Mononuclear cell (primary cell): ENCODE data around the gene GRID2. TPM values are rescaled to one million over a fixed set of nuclear protein-coding genes. Genes with fewer than 3 reads are reported as not detected.

ENCODE experiments used
- H3K27me3 ChIP-seq: 2 replicates; pipeline ENCODE4 v1.6.0; 2011; ENCODE audit warnings: low read length, control low read depth; ENCODE audit not compliant: insufficient read depth
- H3K4me1 ChIP-seq: 2 replicates; pipeline ENCODE4 v1.5.1; 2011; ENCODE audit warnings: mild to moderate bottlenecking, low read length, control low read depth; ENCODE audit not compliant: insufficient read depth
- H3K4me3 ChIP-seq: 2 replicates; pipeline ENCODE4 v1.5.1; 2011; ENCODE audit warnings: mild to moderate bottlenecking, low read length, moderate library complexity
- H3K9me3 ChIP-seq: 2 replicates; pipeline ENCODE4 v1.5.1; 2011; ENCODE audit warnings: low read depth, mild to moderate bottlenecking, control low read depth, low read length
- total RNA-seq: library from RNA; depleted of rRNA; stranded (reverse); fragments of >200 nt; gene quantifications from one replicate; pipeline ENCODE4 v1.2.3, GENCODE V29; 2012

The GRID2 gene
- total RNA-seq, 1 donor, result not detected

- Histone ChIP-seq H3K4me1 (no peaks in the 10 kb centered on the region), H3K4me3 (no peak overlapping the region), H3K9me3 (no peaks in the 10 kb centered on the region), H3K27me3 (no peaks in the 10 kb centered on the region)
Observed at GRCh38 chr4:92514627-92515026, 210.9 kb downstream of the GRID2 start.

- no peaks in the 10 kb centered on the region for H3K4me1 ChIP-seq
- no peak overlapping the region for H3K4me3 ChIP-seq
- H3K9me3 ChIP-seq, result no peaks in the 10 kb centered on the region
- no peaks in the 10 kb centered on the region for H3K27me3 ChIP-seq
Observed at GRCh38 chr4:92516450-92516849, 212.7 kb downstream of the GRID2 start.

GRCh38 chr4:92519727-92520126 is 216.0 kb downstream of the GRID2 start:
- no peaks in the 10 kb centered on the region for H3K9me3 ChIP-seq
- no peak overlapping the region for H3K4me3 ChIP-seq
- no peaks in the 10 kb centered on the region for H3K27me3 ChIP-seq

GRCh38 chr4:92520563-92520962 is 216.8 kb downstream of the GRID2 start:
- Histone ChIP-seq H3K9me3 (no peaks in the 10 kb centered on the region), H3K4me1 (no peaks in the 10 kb centered on the region), H3K27me3 (no peaks in the 10 kb centered on the region), H3K4me3 (no peak overlapping the region)

More at GRCh38 chr4:92519727-92520126, 216.0 kb downstream of the GRID2 start:
- H3K4me1 ChIP-seq, result no peaks in the 10 kb centered on the region

- no peaks in the 10 kb centered on the region for H3K9me3 ChIP-seq
- no peaks in the 10 kb centered on the region for H3K4me1 ChIP-seq
- H3K27me3 ChIP-seq, result no peaks in the 10 kb centered on the region
- H3K4me3 ChIP-seq, result no peak overlapping the region
Observed at GRCh38 chr4:92521941-92522340, 218.2 kb downstream of the GRID2 start.

- no peaks in the 10 kb centered on the region for H3K27me3 ChIP-seq
- no peak overlapping the region for H3K4me3 ChIP-seq
- H3K4me1 ChIP-seq, result no peaks in the 10 kb centered on the region
- H3K9me3 ChIP-seq, result no peaks in the 10 kb centered on the region
Observed at GRCh38 chr4:92522356-92522755, 218.6 kb downstream of the GRID2 start.

- Histone ChIP-seq H3K27me3 (no peaks in the 10 kb centered on the region), H3K9me3 (no peaks in the 10 kb centered on the region), H3K4me1 (no peaks in the 10 kb centered on the region), H3K4me3 (no peak overlapping the region)
Observed at GRCh38 chr4:92524131-92524530, 220.4 kb downstream of the GRID2 start.

GRCh38 chr4:92528541-92528940 is 224.8 kb downstream of the GRID2 start:
- no peaks in the 10 kb centered on the region for H3K27me3 ChIP-seq
- H3K9me3 ChIP-seq, result no peaks in the 10 kb centered on the region
- no peaks in the 10 kb centered on the region for H3K4me1 ChIP-seq

GRCh38 chr4:92529510-92529909 is 225.7 kb downstream of the GRID2 start:
- no peaks in the 10 kb centered on the region for H3K4me1 ChIP-seq

More at GRCh38 chr4:92528541-92528940, 224.8 kb downstream of the GRID2 start:
- no peak overlapping the region for H3K4me3 ChIP-seq

GRCh38 chr4:92535599-92535998 is 231.8 kb downstream of the GRID2 start:
- Histone ChIP-seq H3K27me3 (no peaks in the 10 kb centered on the region), H3K4me1 (no peaks in the 10 kb centered on the region), H3K9me3 (no peaks in the 10 kb centered on the region), H3K4me3 (no peak overlapping the region)

More at GRCh38 chr4:92529510-92529909, 225.7 kb downstream of the GRID2 start:
- no peaks in the 10 kb centered on the region for H3K27me3 ChIP-seq
- no peak overlapping the region for H3K4me3 ChIP-seq
- H3K9me3 ChIP-seq, result no peaks in the 10 kb centered on the region

GRCh38 chr4:92551616-92552015 is 247.8 kb downstream of the GRID2 start:
- no peaks in the 10 kb centered on the region for H3K9me3 ChIP-seq
- no peaks in the 10 kb centered on the region for H3K4me1 ChIP-seq
- H3K4me3 ChIP-seq, result no peak overlapping the region
- H3K27me3 ChIP-seq, result no peaks in the 10 kb centered on the region

GRCh38 chr4:92566269-92566668 is 262.5 kb downstream of the GRID2 start:
- no peaks in the 10 kb centered on the region for H3K4me1 ChIP-seq
- H3K9me3 ChIP-seq, result peaks cover 10% of the 10 kb centered on the region
- H3K4me3 ChIP-seq, result no peak overlapping the region
- no peaks in the 10 kb centered on the region for H3K27me3 ChIP-seq

GRCh38 chr4:92580816-92581215 is 277.1 kb downstream of the GRID2 start:
- Histone ChIP-seq H3K9me3 (no peaks in the 10 kb centered on the region), H3K4me1 (no peaks in the 10 kb centered on the region), H3K4me3 (no peak overlapping the region), H3K27me3 (no peaks in the 10 kb centered on the region)

GRCh38 chr4:92599044-92599443 is 295.3 kb downstream of the GRID2 start:
- H3K9me3 ChIP-seq, result no peaks in the 10 kb centered on the region
- no peak overlapping the region for H3K4me3 ChIP-seq
- no peaks in the 10 kb centered on the region for H3K27me3 ChIP-seq
- no peaks in the 10 kb centered on the region for H3K4me1 ChIP-seq

GRCh38 chr4:92600638-92601037 is 296.9 kb downstream of the GRID2 start:
- Histone ChIP-seq H3K4me3 (no peak overlapping the region), H3K4me1 (no peaks in the 10 kb centered on the region), H3K27me3 (no peaks in the 10 kb centered on the region), H3K9me3 (no peaks in the 10 kb centered on the region)

GRCh38 chr4:92606227-92606626 is 302.5 kb downstream of the GRID2 start:
- H3K4me3 ChIP-seq, result no peak overlapping the region
- H3K9me3 ChIP-seq, result no peaks in the 10 kb centered on the region
- H3K4me1 ChIP-seq, result no peaks in the 10 kb centered on the region
- no peaks in the 10 kb centered on the region for H3K27me3 ChIP-seq
